ENCODE data around the gene DUSP12. TPM values are rescaled to one million over a fixed set of nuclear protein-coding genes. Genes with fewer than 3 reads are reported as not detected.

Gene DUSP12
- total and polyA plus RNA-seq, 2 experiments from 2014 or later, result 34.2 to 34.9 TPM

GRCh38 chr1:161718559-161719324, 30.8 kb upstream of the DUSP12 start:
- 81 to 83% methylated on average over 8 of the region's 8 CpGs for whole genome bisulfite sequencing, 2 experiments (ENCODE audit: low coverage in 1 of 2, low lambda C conversion rate in 2 of 2, missing lambda C conversion rate in 2 of 2)
- in situ Hi-C loops (cut with MboI), result no loop called here
- TF ChIP-seq EZH2phosphoT487 (IDR thresholded peaks at IDR 0.05; ENCODE audit: insufficient read depth, low read depth), result no peak
- TF ChIP-seq EZH2 (IDR thresholded peaks at IDR 0.05; ENCODE audit: insufficient read depth, poor library complexity, severe bottlenecking), result no peak
- Histone ChIP-seq H3K36me3 (ENCODE audit: low read depth) (no peaks in the 10 kb centered on the region), H3K27me3 (replicated peaks; ENCODE audit: insufficient read depth) (no peaks in the 10 kb centered on the region), H3K4me2 (ENCODE audit: unreplicated experiment) (no peak overlapping the region), H2AFZ (no peak overlapping the region), H3K9me3 (ENCODE audit: low read depth) (no peaks in the 10 kb centered on the region), H3K9ac (no peak overlapping the region), H3K4me1 (ENCODE audit: insufficient read depth) (peaks cover 25% of the 10 kb centered on the region), H3K4me3 (no peak overlapping the region), H4K20me1 (ENCODE audit: insufficient read depth) (no peaks in the 10 kb centered on the region), H3K27ac (no peak overlapping the region), H3K9me2 (ENCODE audit: insufficient read depth) (no peaks in the 10 kb centered on the region), H3K79me2 (ENCODE audit: insufficient read depth) (no peaks in the 10 kb centered on the region), H3F3A (ENCODE audit: insufficient read depth) (peaks cover 29% of the 10 kb centered on the region)
- no peak for DNase-seq

DNA sequence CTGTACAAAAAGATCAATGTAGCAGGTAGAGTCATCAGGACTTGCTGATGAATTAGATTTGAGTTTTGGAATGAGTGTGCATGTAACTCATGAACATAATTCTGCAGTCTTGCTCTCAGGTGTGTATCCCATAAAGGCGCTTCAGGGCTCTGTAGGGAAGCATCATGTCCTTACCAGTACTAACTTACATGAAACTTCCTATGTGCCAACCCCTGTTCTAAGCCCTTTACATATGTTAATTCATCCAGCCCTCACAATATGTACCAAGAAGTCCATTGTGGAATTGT, 30.3 kb upstream of the DUSP12 start:
- Histone ChIP-seq H3K4me3 (no peak overlapping the region), H3K79me2 (ENCODE audit: insufficient read depth) (no peaks in the 10 kb centered on the region), H3K4me1 (ENCODE audit: insufficient read depth) (peaks cover 25% of the 10 kb centered on the region), H3K27ac (no peak overlapping the region), H3K4me2 (ENCODE audit: unreplicated experiment) (no peak overlapping the region), H3K27me3 (replicated peaks; ENCODE audit: insufficient read depth) (no peaks in the 10 kb centered on the region), H4K20me1 (ENCODE audit: insufficient read depth) (no peaks in the 10 kb centered on the region), H3K9me3 (ENCODE audit: low read depth) (no peaks in the 10 kb centered on the region), H3F3A (ENCODE audit: insufficient read depth) (peaks cover 29% of the 10 kb centered on the region), H3K9me2 (ENCODE audit: insufficient read depth) (no peaks in the 10 kb centered on the region), H3K36me3 (ENCODE audit: low read depth) (no peaks in the 10 kb centered on the region), H2AFZ (no peak overlapping the region), H3K9ac (no peak overlapping the region)
- no peak for DNase-seq
- 95 to 100% methylated on average over 1 of the region's 1 CpG for WGBS, 2 experiments (ENCODE audit: low coverage in 1 of 2, low lambda C conversion rate in 2 of 2, missing lambda C conversion rate in 2 of 2)
- TF ChIP-seq EZH2phosphoT487 (IDR thresholded peaks at IDR 0.05; ENCODE audit: insufficient read depth, low read depth) (no peak), EZH2 (IDR thresholded peaks at IDR 0.05; ENCODE audit: insufficient read depth, poor library complexity, severe bottlenecking) (no peak)
- in situ Hi-C loops (cut with MboI), result no loop called here

DNA sequence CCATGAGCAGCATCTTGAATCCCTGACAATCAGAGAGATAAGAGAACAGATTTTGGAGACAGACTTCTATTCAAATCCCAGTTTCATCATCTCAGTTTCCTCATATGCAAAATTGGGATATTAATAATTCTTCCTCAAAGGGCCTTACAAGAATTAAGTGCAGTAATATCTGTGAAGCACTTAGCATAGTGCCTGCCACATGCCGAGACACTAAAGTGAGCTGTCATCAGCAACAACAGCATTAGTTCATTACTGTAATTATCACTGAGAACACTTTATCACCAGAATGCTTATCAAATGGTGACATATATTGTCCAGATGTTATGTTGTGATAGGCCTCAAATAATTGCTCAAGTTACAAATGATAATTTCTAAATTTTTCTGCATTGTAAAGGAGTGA, 29.2 kb upstream of the DUSP12 start:
- no peak for DNase-seq
- in situ Hi-C loops (cut with MboI), result no loop called here
- Histone ChIP-seq H3K4me3 (no peak overlapping the region), H3K27ac (peak overlapping the region; percentile 90), H3K27me3 (replicated peaks; ENCODE audit: insufficient read depth) (no peaks in the 10 kb centered on the region), H3K4me1 (ENCODE audit: insufficient read depth) (peaks cover 26% of the 10 kb centered on the region), H3K79me2 (ENCODE audit: insufficient read depth) (no peaks in the 10 kb centered on the region), H3K9me3 (ENCODE audit: low read depth) (no peaks in the 10 kb centered on the region), H2AFZ (no peak overlapping the region), H3K9ac (no peak overlapping the region), H4K20me1 (ENCODE audit: insufficient read depth) (no peaks in the 10 kb centered on the region), H3F3A (ENCODE audit: insufficient read depth) (peaks cover 36% of the 10 kb centered on the region), H3K4me2 (ENCODE audit: unreplicated experiment) (no peak overlapping the region), H3K9me2 (ENCODE audit: insufficient read depth) (no peaks in the 10 kb centered on the region), H3K36me3 (ENCODE audit: low read depth) (no peaks in the 10 kb centered on the region)
- WGBS, 2 experiments (ENCODE audit: low coverage in 1 of 2, low lambda C conversion rate in 2 of 2, missing lambda C conversion rate in 2 of 2), result 97 to 100% methylated on average over 1 of the region's 1 CpG
- TF ChIP-seq EZH2phosphoT487 (IDR thresholded peaks at IDR 0.05; ENCODE audit: insufficient read depth, low read depth) (no peak), EZH2 (IDR thresholded peaks at IDR 0.05; ENCODE audit: insufficient read depth, poor library complexity, severe bottlenecking) (no peak)

- no peak for DNase-seq
- Histone ChIP-seq H3K9me3 (ENCODE audit: low read depth) (no peaks in the 10 kb centered on the region), H3K36me3 (ENCODE audit: low read depth) (no peaks in the 10 kb centered on the region), H3F3A (ENCODE audit: insufficient read depth) (peaks cover 36% of the 10 kb centered on the region), H3K27ac (peak within 1 kb of the TSS; percentile 90), H3K4me2 (ENCODE audit: unreplicated experiment) (peak within 1 kb of the TSS; percentile 78), H3K79me2 (ENCODE audit: insufficient read depth) (no peaks in the 10 kb centered on the region), H3K9me2 (ENCODE audit: insufficient read depth) (no peaks in the 10 kb centered on the region), H2AFZ (no peak within 1 kb of the TSS), H3K9ac (peak within 1 kb of the TSS; percentile 54), H3K27me3 (replicated peaks; ENCODE audit: insufficient read depth) (no peaks in the 10 kb centered on the region), H3K4me1 (ENCODE audit: insufficient read depth) (peaks cover 31% of the 10 kb centered on the region), H4K20me1 (ENCODE audit: insufficient read depth) (no peaks in the 10 kb centered on the region), H3K4me3 (0 out of 2 replicates have a peak within 1 kb of the TSS, but pooled peaks have one; percentile 10)
- in situ Hi-C loops (cut with MboI), result no loop called here
- WGBS, 2 experiments (ENCODE audit: low coverage in 1 of 2, low lambda C conversion rate in 2 of 2, missing lambda C conversion rate in 2 of 2), result 38 to 40% methylated on average over 3 to 4 of the region's 4 CpGs
- TF ChIP-seq EZH2phosphoT487 (IDR thresholded peaks at IDR 0.05; ENCODE audit: insufficient read depth, low read depth) (no peak), EZH2 (IDR thresholded peaks at IDR 0.05; ENCODE audit: insufficient read depth, poor library complexity, severe bottlenecking) (no peak)
These were observed 28.4 kb upstream of the DUSP12 start, which contains the start of gene FCRLB for GRCh38 chr1:161720956-161721737. Gene FCRLB, plus strand, starts transcription at chr1:161721544. Its CDS starts 1,129 bp downstream, at chr1:161722673.
